Measurements from ENCODE around the gene TUT7. TPM values are rescaled to one million over a fixed set of nuclear protein-coding genes. Genes with fewer than 3 reads are reported as not detected.
A peak's percentile ranks its signal among the peaks of the same experiment; 100 is the strongest.

The TUT7 gene
- total RNA-seq, 1 experiment from 2014 or later = 36.1 TPM

DNA sequence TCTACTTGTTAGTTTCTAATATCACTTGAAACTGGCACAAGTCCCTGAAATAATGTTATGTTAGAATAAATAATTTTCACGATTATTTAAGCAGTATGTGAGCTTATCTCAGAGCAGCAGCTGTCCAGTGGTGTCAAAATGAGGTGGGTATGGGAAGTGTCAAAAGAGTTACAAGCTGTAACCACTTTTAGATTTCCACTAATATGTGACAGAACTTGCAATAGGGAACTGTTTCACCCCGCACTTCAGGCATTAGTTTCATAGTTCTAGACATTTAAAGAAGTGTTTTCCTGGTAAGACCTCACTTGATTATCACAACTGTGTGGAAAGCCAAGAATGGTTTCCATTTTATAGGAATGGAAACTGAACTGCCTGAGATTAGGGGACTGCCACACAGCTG is 68.9 kb downstream of the TUT7 start:
- no peak overlapping the region for H3K27ac ChIP-seq
- no peaks in the 10 kb centered on the region for H3K27me3 ChIP-seq (ENCODE audit: insufficient read depth, low read depth)
- TF ChIP-seq, protein P1, sequence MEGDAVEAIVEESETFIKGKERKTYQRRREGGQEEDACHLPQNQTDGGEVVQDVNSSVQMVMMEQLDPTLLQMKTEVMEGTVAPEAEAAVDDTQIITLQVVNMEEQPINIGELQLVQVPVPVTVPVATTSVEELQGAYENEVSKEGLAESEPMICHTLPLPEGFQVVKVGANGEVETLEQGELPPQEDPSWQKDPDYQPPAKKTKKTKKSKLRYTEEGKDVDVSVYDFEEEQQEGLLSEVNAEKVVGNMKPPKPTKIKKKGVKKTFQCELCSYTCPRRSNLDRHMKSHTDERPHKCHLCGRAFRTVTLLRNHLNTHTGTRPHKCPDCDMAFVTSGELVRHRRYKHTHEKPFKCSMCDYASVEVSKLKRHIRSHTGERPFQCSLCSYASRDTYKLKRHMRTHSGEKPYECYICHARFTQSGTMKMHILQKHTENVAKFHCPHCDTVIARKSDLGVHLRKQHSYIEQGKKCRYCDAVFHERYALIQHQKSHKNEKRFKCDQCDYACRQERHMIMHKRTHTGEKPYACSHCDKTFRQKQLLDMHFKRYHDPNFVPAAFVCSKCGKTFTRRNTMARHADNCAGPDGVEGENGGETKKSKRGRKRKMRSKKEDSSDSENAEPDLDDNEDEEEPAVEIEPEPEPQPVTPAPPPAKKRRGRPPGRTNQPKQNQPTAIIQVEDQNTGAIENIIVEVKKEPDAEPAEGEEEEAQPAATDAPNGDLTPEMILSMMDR (conservative IDR thresholded peaks at IDR 0.05) = no peak
- TF ChIP-seq EZH2 (IDR thresholded peaks at IDR 0.05; ENCODE audit: low read depth) = no peak
- BruUV-seq (replicated peaks) = no TSS peak
- no peak for DNase-seq
- no peaks in the 10 kb centered on the region for H3K9me2 ChIP-seq (ENCODE audit: insufficient read depth)
- H3K4me1 ChIP-seq (replicated peaks; ENCODE audit: insufficient read depth) = peaks cover 18% of the 10 kb centered on the region
- no peak overlapping the region for H3K4me3 ChIP-seq
- peaks cover 12% of the 10 kb centered on the region for H4K20me1 ChIP-seq (ENCODE audit: insufficient read depth)
- intact Hi-C loops (cut with micrococcal nuclease; ENCODE audit: unreplicated experiment) = no loop called here
- ChIA-PET POLR2A (ENCODE audit: unreplicated experiment) (no interaction called here), CTCF (interaction anchor here (0.6 kb wide), 1 partner anchor 89 kb away, joined by 3 read pairs; no protein-coding TSS in a partner anchor)
- H3K4me2 ChIP-seq = no peak overlapping the region
- peaks cover 37% of the 10 kb centered on the region for H3F3A ChIP-seq (ENCODE audit: insufficient read depth, low read depth)
- peaks cover 5% of the 10 kb centered on the region; the same call in 1 of the 2 replicates for H3K36me3 ChIP-seq (ENCODE audit: low read depth)
- H2AFZ ChIP-seq = no peak overlapping the region
- H3K9me3 ChIP-seq (ENCODE audit: insufficient read depth, low read depth) = no peaks in the 10 kb centered on the region
- peaks cover 16% of the 10 kb centered on the region for H3K79me2 ChIP-seq (ENCODE audit: low read depth)

DNA sequence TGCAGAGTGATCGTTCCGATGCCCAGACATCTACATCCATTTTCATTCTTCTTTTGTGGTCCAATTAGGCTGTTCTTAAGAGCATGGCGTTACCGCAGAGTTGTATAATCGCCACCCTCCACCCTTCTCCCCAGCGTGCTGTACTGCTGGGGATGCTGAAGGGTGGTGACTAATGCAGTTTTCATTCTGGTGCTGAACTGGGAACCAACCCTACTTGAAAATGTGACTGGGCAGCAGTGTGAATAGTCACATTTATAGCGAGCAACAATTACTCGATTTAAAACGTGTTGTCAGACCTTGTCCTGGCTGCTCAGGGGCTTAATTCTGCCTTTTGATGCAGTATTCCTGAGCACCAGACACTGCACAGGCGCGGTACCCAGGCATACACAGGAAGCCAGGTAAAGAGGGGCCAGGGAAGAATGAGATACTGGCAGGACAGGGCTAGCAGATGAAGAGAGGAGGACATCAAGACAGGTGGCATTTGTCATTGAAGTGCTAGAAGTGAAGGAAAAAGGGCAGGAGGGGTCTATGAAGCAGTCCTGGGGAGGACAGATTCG is 71.2 kb downstream of the TUT7 start:
- Histone ChIP-seq H3K27me3 (ENCODE audit: insufficient read depth, low read depth) (no peaks in the 10 kb centered on the region), H3F3A (ENCODE audit: insufficient read depth, low read depth) (peaks cover 31% of the 10 kb centered on the region), H3K9me2 (ENCODE audit: insufficient read depth) (no peaks in the 10 kb centered on the region), H3K27ac (peak overlapping the region; percentile 85), H2AFZ (peak overlapping the region; percentile 87), H3K9me3 (ENCODE audit: insufficient read depth, low read depth) (no peaks in the 10 kb centered on the region), H3K4me2 (peak overlapping the region; percentile 96), H3K36me3 (ENCODE audit: low read depth) (0 out of 2 replicates have a peak, but pooled peaks cover 7% of the 10 kb centered on the region), H3K4me3 (peak overlapping the region; percentile 98), H3K79me2 (ENCODE audit: low read depth) (peaks cover 38% of the 10 kb centered on the region), H4K20me1 (ENCODE audit: insufficient read depth) (peaks cover 19% of the 10 kb centered on the region), H3K4me1 (replicated peaks; ENCODE audit: insufficient read depth) (peaks cover 18% of the 10 kb centered on the region)
- TF ChIP-seq EZH2 (IDR thresholded peaks at IDR 0.05; ENCODE audit: low read depth) = no peak
- TF ChIP-seq, protein P1 (conservative IDR thresholded peaks at IDR 0.05) = no peak
- intact Hi-C loops (cut with micrococcal nuclease; ENCODE audit: unreplicated experiment) = loop anchor here (1.0 to 2.0 kb wide), 2 partner anchors 71 to 342 kb away; partner anchors contain the start of genes NAA35 and TUT7
- ChIA-PET CTCF (interaction anchor here (0.6 kb wide), 2 partner anchors 49 to 207 kb away, joined by 3 to 14 read pairs; no protein-coding TSS in a partner anchor), POLR2A (ENCODE audit: unreplicated experiment) (interaction anchor here (0.6 to 1.3 kb wide), 5 partner anchors 38 to 1400 kb away, joined by 3 to 8 read pairs (median 5); no protein-coding TSS in a partner anchor)
- TSS peak; percentile 90 for BruUV-seq (replicated peaks)
- DNase-seq = peak in 1 of 2 experiments; percentile 79

DNA sequence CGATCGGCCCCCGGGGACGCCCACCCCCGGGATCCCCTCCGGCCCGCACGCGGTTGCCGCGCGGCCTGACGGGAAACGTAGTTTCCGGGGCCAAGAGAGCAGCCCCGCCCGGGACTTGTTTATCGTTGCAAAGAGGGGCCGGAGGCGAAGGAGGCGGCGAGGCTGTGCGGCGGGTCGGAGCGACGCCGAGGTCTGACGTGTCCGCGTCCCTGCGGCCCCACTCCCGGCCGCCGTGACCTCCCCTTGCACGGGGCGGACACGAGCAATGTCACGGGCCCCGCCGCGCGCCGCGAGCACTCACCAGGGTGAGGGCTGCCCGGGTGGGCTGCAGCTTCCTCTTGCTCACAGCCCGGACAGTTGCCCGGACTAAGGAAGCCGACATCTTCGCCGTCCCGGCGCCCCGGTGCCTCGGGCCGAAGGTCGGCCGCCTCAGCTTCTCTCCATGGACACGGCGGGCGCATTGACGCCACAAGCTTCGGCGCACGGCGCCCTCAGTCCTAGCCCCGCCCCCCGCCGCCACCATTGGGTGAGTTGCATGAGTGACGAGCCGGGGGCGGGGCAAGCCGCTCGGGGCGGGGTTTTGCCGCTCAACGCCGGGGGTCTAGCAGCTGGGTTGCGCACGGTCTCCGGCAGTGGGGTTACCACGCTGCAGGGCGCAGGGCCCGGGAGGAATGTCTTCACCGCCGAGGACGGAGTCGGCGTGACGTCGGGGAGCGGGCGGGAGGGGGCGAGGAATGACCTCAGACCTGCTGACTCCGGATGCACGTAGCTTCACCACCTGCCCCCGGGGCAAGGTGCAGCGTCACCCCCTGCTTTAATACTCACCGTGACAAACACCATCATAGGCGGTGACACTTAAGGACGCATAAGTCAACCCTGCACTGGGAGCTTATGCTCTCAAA is 71.9 kb downstream of the TUT7 start, which contains the start of gene ISCA1:
Gene ISCA1 (minus strand): TSS at position 462 of the 902 bp plus-strand sequence. CDS start 80 bp downstream, at position 382.
- CTCF ChIA-PET = interaction anchor here (0.6 kb wide), 2 partner anchors 48 to 206 kb away, joined by 3 to 14 read pairs; no protein-coding TSS in a partner anchor

More for the DNA sequence above, 71.9 kb downstream of the TUT7 start, which contains the start of gene ISCA1:
- POLR2A ChIA-PET (ENCODE audit: unreplicated experiment) = interaction anchor here (0.5 to 1.3 kb wide), 8 partner anchors 15 to 1399 kb away, joined by 3 to 11 read pairs (median 5); no protein-coding TSS in a partner anchor
- H3F3A ChIP-seq (ENCODE audit: insufficient read depth, low read depth) = peaks cover 25% of the 10 kb centered on the region
- no TSS peak for BruUV-seq (replicated peaks)
- H4K20me1 ChIP-seq (ENCODE audit: insufficient read depth) = peaks cover 19% of the 10 kb centered on the region
- peaks cover 44% of the 10 kb centered on the region for H3K79me2 ChIP-seq (ENCODE audit: low read depth)
- H3K9me2 ChIP-seq (ENCODE audit: insufficient read depth) = no peaks in the 10 kb centered on the region
- DNase-seq = peak; percentile 78 to 95
- H3K27ac ChIP-seq = peak within 1 kb of the TSS; percentile 85
- H3K4me1 ChIP-seq (replicated peaks; ENCODE audit: insufficient read depth) = peaks cover 18% of the 10 kb centered on the region
- H3K4me3 ChIP-seq = peak within 1 kb of the TSS; percentile 98
- H3K4me2 ChIP-seq = peak within 1 kb of the TSS; percentile 96
- peak within 1 kb of the TSS; percentile 87 for H2AFZ ChIP-seq
- no peak for TF ChIP-seq EZH2 (IDR thresholded peaks at IDR 0.05; ENCODE audit: low read depth)
- TF ChIP-seq, protein P1 (conservative IDR thresholded peaks at IDR 0.05) = no peak
- H3K9me3 ChIP-seq (ENCODE audit: insufficient read depth, low read depth) = no peaks in the 10 kb centered on the region
- intact Hi-C loops (cut with micrococcal nuclease; ENCODE audit: unreplicated experiment) = loop anchor here (1.0 to 2.0 kb wide), 2 partner anchors 72 to 342 kb away; partner anchors contain the start of genes NAA35 and TUT7
- peaks cover 5% of the 10 kb centered on the region; the same call in 1 of the 2 replicates for H3K36me3 ChIP-seq (ENCODE audit: low read depth)
- no peaks in the 10 kb centered on the region for H3K27me3 ChIP-seq (ENCODE audit: insufficient read depth, low read depth)

Measured in PC-9 (cell line).